Activated T-helper 2 cell treated with anti-CD3 and anti-CD28 coated beads, Interferon-gamma antibody, Interleukin-2, Interleukin-4, amounts not matched to agents 10 μg/mL and 5 μg/mL and 100 μg/mL, durations not matched to agents 14 hours and 24 hours and 36 hours (primary cell): ENCODE results near the gene AGBL3. TPM values are rescaled to one million over a fixed set of nuclear protein-coding genes. Genes with fewer than 3 reads are reported as not detected.
"Not testable (repeated sequence)": the region's sequence is repeated elsewhere in the genome, so short reads cannot be mapped to it uniquely, and the experiment has no call there.

Experiments used
- DNase-seq: peaks from one replicate; pipeline ENCODE4 v3.0.0; 2021; ENCODE audit warnings: low spot score
- H3K27ac Mint-ChIP-seq: one replicate; pipeline ENCODE4 v1.8.0; 2021; ENCODE audit warnings: mixed read lengths
- H3K27me3 Mint-ChIP-seq: one replicate; pipeline ENCODE4 v1.8.0; 2021; ENCODE audit warnings: low read depth, mixed read lengths
- H3K36me3 Mint-ChIP-seq: one replicate; pipeline ENCODE4 v1.8.0; 2021; ENCODE audit warnings: low read depth, mixed read lengths
- H3K4me1 Mint-ChIP-seq: one replicate; pipeline ENCODE4 v1.8.0; 2021; ENCODE audit warnings: low read depth, mixed read lengths
- H3K4me3 Mint-ChIP-seq: one replicate; pipeline ENCODE4 v1.8.0; 2021; ENCODE audit warnings: low read depth, mild to moderate bottlenecking, moderate library complexity, mixed read lengths
- H3K9me3 Mint-ChIP-seq: one replicate; pipeline ENCODE4 v1.8.0; 2021; ENCODE audit warnings: mixed read lengths
- intact Hi-C: fragments of 100-400 bp; cut with micrococcal nuclease; formaldehyde crosslinking; loops from one replicate; pipeline ENCODE4 v1.15.1; 2023
- total RNA-seq: library from RNA; stranded (reverse); gene quantifications from 2 replicates; pipeline ENCODE4 v1.2.3, GENCODE V29; 2022

The AGBL3 gene
- total RNA-seq, 1 donor from 2014 or later = 3.9 TPM

DNA sequence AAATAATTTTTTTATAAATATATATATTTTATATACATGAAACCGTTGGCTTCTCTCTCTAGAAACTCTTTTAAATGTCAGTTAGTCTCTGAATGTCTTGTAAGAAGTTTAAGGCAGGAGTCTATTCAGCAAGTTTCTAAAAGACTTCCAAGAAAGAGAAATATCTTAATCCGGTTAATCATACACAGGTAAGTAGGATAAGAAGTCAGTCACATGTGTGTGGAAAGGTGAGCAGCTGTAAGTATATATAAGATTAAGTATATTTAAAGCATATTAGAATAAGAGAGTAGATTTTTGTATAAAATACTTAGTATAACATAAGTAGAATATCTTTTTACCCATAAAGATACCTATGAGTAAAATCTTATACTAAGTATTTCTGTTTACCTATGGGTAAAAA is 48.9 kb downstream of the AGBL3 start:
- H3K27me3 Mint-ChIP-seq = peaks cover 8% of the 10 kb centered on the region
- H3K4me1 Mint-ChIP-seq = no peaks in the 10 kb centered on the region
- intact Hi-C loops = no loop called here
- H3K36me3 Mint-ChIP-seq = no peaks in the 10 kb centered on the region
- DNase-seq = no peak
- H3K4me3 Mint-ChIP-seq = no peak overlapping the region
- H3K27ac Mint-ChIP-seq = no peak overlapping the region
- no peaks in the 10 kb centered on the region for H3K9me3 Mint-ChIP-seq

- H3K4me3 Mint-ChIP-seq, H3K36me3 Mint-ChIP-seq, H3K27me3 Mint-ChIP-seq, H3K27ac Mint-ChIP-seq, H3K4me1 Mint-ChIP-seq, DNase-seq, intact Hi-C loops, H3K9me3 Mint-ChIP-seq: not testable (repeated sequence)
Measured at GRCh38 chr7:135067017-135067416, 80.7 kb downstream of the AGBL3 start.

- H3K27me3 Mint-ChIP-seq = peaks cover 2% of the 10 kb centered on the region
- DNase-seq = no peak
- no peak overlapping the region for H3K27ac Mint-ChIP-seq
- H3K36me3 Mint-ChIP-seq = no peaks in the 10 kb centered on the region
- no peaks in the 10 kb centered on the region for H3K9me3 Mint-ChIP-seq
- H3K4me3 Mint-ChIP-seq = no peak overlapping the region
- intact Hi-C loops = no loop called here
- H3K4me1 Mint-ChIP-seq = no peaks in the 10 kb centered on the region
Measured at GRCh38 chr7:135074096-135074495, 87.8 kb downstream of the AGBL3 start.

DNA sequence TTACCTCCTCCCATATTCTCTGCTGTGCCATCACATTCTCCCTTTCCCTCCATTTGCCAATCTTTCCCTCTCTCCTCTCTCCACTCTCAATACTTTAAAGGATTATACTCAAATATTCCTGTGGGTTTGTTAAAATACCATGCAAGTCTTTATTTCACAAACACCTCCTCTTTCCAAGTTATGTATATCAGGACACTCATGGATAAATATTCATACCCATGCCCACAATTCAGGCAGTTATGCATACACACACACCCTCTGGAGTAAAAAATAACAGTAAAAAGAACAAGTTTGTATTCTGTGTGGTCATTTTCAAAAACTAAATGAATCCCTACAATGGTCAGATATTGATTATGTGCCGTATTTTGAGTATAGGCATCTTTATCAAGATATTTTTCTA is 88.2 kb downstream of the AGBL3 start:
- intact Hi-C loops = no loop called here
- Mint-ChIP-seq H3K27me3 (peaks cover 2% of the 10 kb centered on the region), H3K4me1 (no peaks in the 10 kb centered on the region), H3K9me3 (no peaks in the 10 kb centered on the region), H3K27ac (no peak overlapping the region), H3K36me3 (no peaks in the 10 kb centered on the region), H3K4me3 (no peak overlapping the region)
- DNase-seq = no peak

GRCh38 chr7:135075716-135076115 is 89.4 kb downstream of the AGBL3 start:
- H3K4me1 Mint-ChIP-seq = no peaks in the 10 kb centered on the region
- no peaks in the 10 kb centered on the region for H3K9me3 Mint-ChIP-seq
- intact Hi-C loops = no loop called here
- H3K36me3 Mint-ChIP-seq = no peaks in the 10 kb centered on the region
- H3K27me3 Mint-ChIP-seq = peaks cover 2% of the 10 kb centered on the region
- DNase-seq = no peak
- H3K4me3 Mint-ChIP-seq = no peak overlapping the region
- H3K27ac Mint-ChIP-seq = no peak overlapping the region

- Mint-ChIP-seq H3K9me3 (no peaks in the 10 kb centered on the region), H3K27me3 (peaks cover 2% of the 10 kb centered on the region), H3K36me3 (no peaks in the 10 kb centered on the region), H3K4me1 (no peaks in the 10 kb centered on the region), H3K4me3 (no peak overlapping the region), H3K27ac (no peak overlapping the region)
- DNase-seq = no peak
- intact Hi-C loops = no loop called here
Measured at GRCh38 chr7:135076882-135077281, 90.6 kb downstream of the AGBL3 start.

DNA sequence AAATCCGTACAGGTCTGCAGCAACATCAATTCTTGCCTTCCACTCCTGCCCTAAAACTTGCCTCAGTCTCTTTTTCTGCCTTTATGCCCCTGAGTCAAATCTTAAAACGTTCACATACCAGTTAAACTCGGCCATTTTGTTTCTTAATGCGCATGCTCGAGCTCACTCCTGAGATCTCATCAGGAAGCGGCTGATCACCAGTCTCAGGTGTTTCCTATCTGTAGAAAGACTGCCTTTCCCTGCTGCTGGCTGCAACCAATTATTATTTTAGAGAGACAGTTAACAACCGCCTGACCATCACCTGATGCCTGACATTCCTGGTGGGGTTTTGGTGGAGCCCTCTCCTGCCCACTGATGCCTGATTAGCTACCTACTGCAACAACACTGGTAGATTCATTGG is 91.3 kb downstream of the AGBL3 start:
- no peak overlapping the region for H3K27ac Mint-ChIP-seq
- H3K27me3 Mint-ChIP-seq = peaks cover 2% of the 10 kb centered on the region
- H3K4me3 Mint-ChIP-seq = no peak overlapping the region
- intact Hi-C loops = no loop called here
- no peak for DNase-seq
- H3K4me1 Mint-ChIP-seq = no peaks in the 10 kb centered on the region
- H3K36me3 Mint-ChIP-seq = no peaks in the 10 kb centered on the region
- H3K9me3 Mint-ChIP-seq = no peaks in the 10 kb centered on the region

DNA sequence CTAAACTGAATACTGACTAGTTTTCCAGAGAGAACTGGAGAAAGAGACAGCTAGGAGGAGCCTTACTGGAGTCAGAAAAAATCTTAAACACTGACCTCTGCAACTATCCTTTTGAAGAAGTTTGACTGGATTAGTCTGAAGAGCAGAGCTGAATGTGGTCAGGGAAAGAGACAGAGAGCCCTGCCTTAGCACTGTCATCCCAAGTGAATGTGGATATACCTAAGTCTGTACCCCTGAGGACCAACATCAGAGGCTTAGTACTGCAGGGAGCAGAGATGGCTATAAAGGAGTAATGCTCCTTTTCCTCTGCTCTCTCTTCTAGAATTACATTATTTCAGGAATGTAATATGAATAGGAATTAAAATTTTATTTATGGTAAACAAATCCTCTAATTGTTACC is 91.7 kb downstream of the AGBL3 start:
- H3K4me3 Mint-ChIP-seq = no peak overlapping the region
- H3K27ac Mint-ChIP-seq = no peak overlapping the region
- H3K4me1 Mint-ChIP-seq = no peaks in the 10 kb centered on the region
- H3K27me3 Mint-ChIP-seq = peaks cover 2% of the 10 kb centered on the region
- H3K9me3 Mint-ChIP-seq = no peaks in the 10 kb centered on the region
- no peaks in the 10 kb centered on the region for H3K36me3 Mint-ChIP-seq
- intact Hi-C loops = no loop called here
- no peak for DNase-seq

GRCh38 chr7:135079068-135079467 is 92.8 kb downstream of the AGBL3 start:
- H3K27me3 Mint-ChIP-seq = peaks cover 2% of the 10 kb centered on the region
- intact Hi-C loops = no loop called here
- DNase-seq = no peak

DNA sequence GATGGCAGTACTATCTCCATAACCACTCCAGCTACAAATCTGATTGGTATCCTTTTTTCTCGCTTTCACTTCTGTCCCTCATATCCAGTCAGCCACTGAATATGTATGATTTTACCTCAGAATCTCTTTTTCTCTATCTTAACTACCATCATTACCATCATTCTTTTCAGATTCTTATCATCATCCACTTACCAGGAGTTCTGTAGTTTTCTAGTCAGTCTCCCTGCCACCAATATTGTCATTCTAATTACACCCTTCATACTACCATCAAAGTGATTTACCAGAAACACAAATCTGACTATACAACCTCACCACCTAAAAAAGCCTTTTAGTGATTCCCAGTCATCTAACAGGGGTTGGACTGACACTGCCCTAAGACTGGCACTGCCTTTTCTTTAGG is 96.7 kb downstream of the AGBL3 start:
- DNase-seq = no peak
- Mint-ChIP-seq H3K4me1 (peaks cover 2% of the 10 kb centered on the region), H3K27me3 (no peaks in the 10 kb centered on the region), H3K9me3 (peaks cover 8% of the 10 kb centered on the region), H3K36me3 (no peaks in the 10 kb centered on the region), H3K4me3 (no peak overlapping the region), H3K27ac (no peak overlapping the region)
- intact Hi-C loops = no loop called here

More at GRCh38 chr7:135079068-135079467, 92.8 kb downstream of the AGBL3 start:
- no peaks in the 10 kb centered on the region for H3K9me3 Mint-ChIP-seq
- no peak overlapping the region for H3K27ac Mint-ChIP-seq
- H3K4me3 Mint-ChIP-seq = no peak overlapping the region
- H3K4me1 Mint-ChIP-seq = no peaks in the 10 kb centered on the region
- H3K36me3 Mint-ChIP-seq = no peaks in the 10 kb centered on the region

GRCh38 chr7:135088566-135088965 is 102.3 kb downstream of the AGBL3 start:
- DNase-seq = no peak
- Mint-ChIP-seq H3K4me3 (no peak overlapping the region), H3K27me3 (no peaks in the 10 kb centered on the region), H3K36me3 (no peaks in the 10 kb centered on the region), H3K4me1 (peaks cover 2% of the 10 kb centered on the region), H3K9me3 (peaks cover 23% of the 10 kb centered on the region), H3K27ac (no peak overlapping the region)
- intact Hi-C loops = no loop called here

DNA sequence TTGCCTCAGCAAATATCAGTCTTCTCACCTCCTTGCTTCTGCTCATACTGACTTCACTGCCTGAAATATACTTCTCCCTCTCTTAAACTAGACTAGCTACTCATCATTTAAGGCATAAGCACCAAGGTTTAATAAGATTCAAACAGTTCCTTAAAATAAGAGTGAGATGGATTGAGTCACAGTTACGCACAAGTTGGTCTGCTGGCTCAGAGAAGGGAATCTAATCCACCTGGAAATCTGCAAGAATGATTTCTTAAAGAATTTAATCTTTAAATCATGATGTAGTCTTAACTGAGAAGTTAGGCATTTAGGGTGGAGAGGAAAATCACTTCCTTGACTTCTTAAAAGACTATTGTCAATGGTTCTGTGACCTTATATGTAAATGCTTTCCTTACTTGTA is 105.4 kb downstream of the AGBL3 start:
- peaks cover 2% of the 10 kb centered on the region for H3K4me1 Mint-ChIP-seq
- H3K27me3 Mint-ChIP-seq = no peaks in the 10 kb centered on the region
- peaks cover 23% of the 10 kb centered on the region for H3K9me3 Mint-ChIP-seq
- H3K4me3 Mint-ChIP-seq = no peak overlapping the region
- intact Hi-C loops = no loop called here
- no peak overlapping the region for H3K27ac Mint-ChIP-seq
- no peak for DNase-seq
- H3K36me3 Mint-ChIP-seq = no peaks in the 10 kb centered on the region

DNA sequence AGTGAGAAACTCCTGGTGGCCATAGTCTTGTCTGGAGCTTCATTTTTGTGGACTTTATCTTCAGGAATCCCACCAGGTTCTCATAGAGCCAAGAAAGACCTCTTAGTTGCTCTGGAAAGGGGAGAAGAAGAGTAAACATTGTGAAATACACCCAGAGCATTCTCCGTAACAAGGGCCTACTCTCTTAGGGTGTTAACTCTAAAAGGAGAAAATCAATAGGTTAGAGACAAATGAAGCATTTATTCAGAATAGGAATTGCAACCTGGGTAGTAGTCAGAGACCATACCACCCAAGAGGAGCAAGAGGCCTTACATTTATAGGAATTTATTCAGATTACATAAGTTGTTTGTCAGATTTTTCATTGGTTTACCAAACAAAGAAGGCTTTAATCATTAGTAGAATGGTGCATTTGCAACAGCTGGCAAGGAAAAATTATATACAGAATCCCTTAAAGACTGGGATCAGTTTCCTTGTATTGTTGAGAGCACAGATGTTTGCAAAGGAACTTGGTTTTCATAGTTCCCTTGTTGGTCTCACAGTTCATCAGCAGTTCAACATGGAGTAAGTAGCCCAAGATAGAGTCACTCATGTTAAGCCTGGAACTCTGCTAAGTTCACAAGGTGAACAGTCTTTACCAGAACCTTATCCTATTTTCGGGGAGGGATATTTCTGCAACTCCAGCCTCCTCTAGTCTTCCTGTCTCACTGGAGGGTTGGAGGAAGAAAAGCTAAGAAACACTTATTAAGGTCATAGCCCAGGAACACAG is 108.3 kb downstream of the AGBL3 start:
- H3K27ac Mint-ChIP-seq = no peak overlapping the region
- no peaks in the 10 kb centered on the region for H3K36me3 Mint-ChIP-seq

GRCh38 chr7:135095450-135095849 is 109.1 kb downstream of the AGBL3 start:
- intact Hi-C loops = no loop called here
- Mint-ChIP-seq H3K27ac (no peak overlapping the region), H3K27me3 (no peaks in the 10 kb centered on the region), H3K4me1 (no peaks in the 10 kb centered on the region), H3K4me3 (no peak overlapping the region), H3K9me3 (no peaks in the 10 kb centered on the region), H3K36me3 (no peaks in the 10 kb centered on the region)
- no peak for DNase-seq

More for the DNA sequence above, 108.3 kb downstream of the AGBL3 start:
- H3K4me1 Mint-ChIP-seq = no peaks in the 10 kb centered on the region
- intact Hi-C loops = no loop called here
- no peaks in the 10 kb centered on the region for H3K27me3 Mint-ChIP-seq
- DNase-seq = no peak
- no peak overlapping the region for H3K4me3 Mint-ChIP-seq
- H3K9me3 Mint-ChIP-seq = no peaks in the 10 kb centered on the region
